Measurements from ENCODE around the gene ASIC4.

GRCh38 chr2:219563271-219563928, 49.1 kb downstream of the ASIC4 start:
- TF ChIP-seq CTCF (IDR thresholded peaks at IDR 0.05; ENCODE audit: poor library complexity) (no peak), EZH2 (IDR thresholded peaks at IDR 0.05; ENCODE audit: borderline replicate concordance) (no peak), EZH2phosphoT487 (IDR thresholded peaks at IDR 0.05; ENCODE audit: low read depth, severe bottlenecking, unreplicated experiment) (no peak)

All from hepatocyte (in vitro differentiated cells).